ENCODE measurements around the gene NCOR2.
"Not testable (repeated sequence)": the region's sequence is repeated elsewhere in the genome, so short reads cannot be mapped to it uniquely, and the experiment has no call there.

Gene NCOR2

GRCh38 chr12:124599074-124599999, 31.9 kb upstream of the NCOR2 start:
- no peak for DNase-seq

DNA sequence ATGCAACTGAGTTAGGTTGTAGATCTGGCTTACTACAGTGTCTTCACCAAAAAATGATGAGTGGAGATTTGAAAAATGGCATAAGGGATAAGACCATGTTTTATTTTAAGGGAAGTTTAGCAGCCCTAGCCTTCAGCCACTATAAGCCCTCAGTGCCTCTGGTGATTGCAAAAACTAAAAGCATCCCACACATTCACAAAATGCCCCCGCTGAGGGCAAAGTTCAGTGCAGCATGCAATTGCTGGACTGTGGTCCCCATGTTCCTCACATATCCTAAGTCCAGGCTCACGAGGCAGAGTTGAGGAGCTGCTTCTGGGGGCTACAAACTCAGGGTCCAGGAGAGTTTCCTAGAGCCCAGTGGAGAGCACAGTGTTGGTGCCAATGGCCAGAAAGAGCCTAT, 29.6 kb upstream of the NCOR2 start:
- DNase-seq: no peak

GRCh38 chr12:124595444-124595843, 28.0 kb upstream of the NCOR2 start:
- no peak for DNase-seq

DNA sequence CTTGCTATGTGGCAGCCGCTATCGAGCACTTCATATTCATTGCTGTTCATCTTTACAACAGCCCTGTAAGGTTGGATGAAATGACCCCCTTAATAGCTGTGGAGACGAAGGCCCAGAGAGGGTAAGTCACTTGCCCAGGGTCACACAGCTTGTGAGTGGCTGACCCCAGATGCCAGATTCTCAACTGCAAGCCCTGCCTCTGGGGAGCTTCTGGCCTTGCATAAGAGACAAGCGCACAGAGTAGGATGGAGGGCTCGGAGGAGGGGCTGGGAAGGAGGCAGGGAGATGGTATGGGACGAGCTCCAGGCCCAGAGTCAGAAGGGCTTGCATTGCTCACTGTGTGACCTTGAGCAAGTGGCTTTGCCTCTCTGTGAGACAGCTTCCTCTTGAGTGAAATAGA, 27.4 kb upstream of the NCOR2 start:
- no peak for DNase-seq

DNA sequence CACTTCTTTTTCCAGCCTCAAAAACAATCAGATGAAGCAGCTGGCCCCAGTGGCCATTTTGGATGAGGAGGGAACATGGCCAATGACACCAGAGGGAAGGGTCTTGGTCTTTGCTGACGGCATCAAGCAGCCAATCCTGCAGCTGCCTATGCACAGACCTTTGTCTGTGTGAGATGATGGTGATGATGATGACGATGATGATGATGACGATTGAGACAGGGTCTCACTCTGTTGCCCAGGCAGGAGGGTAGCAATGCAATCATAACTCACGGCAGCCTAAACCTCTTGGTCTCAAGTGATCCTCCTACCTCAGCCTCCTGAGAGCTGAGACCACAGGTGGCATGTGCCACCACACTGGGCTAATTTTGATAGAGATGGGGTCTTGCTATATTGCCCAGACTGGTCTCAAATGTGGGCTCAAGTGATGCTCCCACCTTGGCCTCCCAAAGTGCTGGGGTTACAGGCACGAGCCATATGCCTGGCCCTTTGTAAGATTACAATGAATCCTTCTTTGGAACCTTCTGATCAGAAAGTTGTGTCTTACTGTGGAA, 26.5 kb upstream of the NCOR2 start:
- DNase-seq: no peak

DNA sequence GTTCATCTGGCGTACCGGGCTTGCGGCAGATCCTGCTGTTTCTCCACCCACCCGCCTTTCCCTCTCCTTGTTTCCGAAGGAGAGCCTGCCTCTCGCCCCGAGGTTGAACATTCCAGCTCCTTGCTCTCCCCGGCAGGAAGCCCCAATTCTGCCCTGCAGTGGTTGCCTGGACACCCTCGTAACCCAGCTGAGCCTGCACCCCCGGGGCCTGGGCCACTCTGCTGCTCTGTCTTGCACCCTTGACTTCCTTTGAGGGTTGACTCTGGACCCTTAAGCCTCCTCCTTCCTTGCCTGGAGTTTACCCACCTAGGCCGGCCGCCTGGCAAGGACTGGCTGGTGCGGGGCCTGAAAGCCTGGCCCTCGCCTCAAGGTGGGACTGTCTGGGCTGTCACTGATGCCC, 25.8 kb upstream of the NCOR2 start:
- DNase-seq: no peak

DNA sequence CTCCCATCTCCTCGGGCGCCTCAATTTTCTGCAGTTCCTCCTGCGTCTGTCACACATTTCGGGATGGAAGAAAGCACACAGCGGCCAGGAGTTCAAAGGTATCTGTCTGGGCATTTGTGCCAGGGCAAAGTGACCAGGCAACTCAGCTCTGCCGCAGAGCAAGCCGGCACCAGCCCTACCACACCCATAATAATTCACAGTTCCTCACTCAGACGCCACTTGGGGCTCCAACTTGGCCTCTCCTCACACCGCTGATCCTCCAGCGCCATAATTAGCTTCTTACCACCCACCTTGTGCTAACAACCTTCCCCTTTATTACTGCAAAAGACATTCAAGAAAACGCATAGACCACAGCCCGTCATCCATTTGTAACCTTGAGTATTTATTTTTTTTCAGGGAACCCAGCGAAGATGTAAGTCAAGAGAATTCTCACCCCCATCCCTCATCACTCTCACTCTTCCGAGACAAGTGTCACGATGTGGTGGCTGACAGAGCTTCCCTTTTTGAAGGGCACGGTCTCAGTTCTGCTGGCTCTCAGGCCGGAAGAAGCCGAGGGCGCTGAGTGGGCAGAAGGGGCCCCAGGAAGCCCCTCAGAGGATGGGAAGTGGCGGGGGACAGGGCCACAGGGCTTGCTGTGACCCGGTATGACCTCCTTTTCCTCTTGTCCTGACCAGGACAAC, 25.2 kb upstream of the NCOR2 start:
- DNase-seq: no peak

GRCh38 chr12:124592050-124592449, 24.6 kb upstream of the NCOR2 start:
- DNase-seq: no peak

GRCh38 chr12:124590447-124590846, 23.0 kb upstream of the NCOR2 start:
- no peak for DNase-seq

- DNase-seq: no peak
Measured at GRCh38 chr12:124588751-124589267, 21.4 kb upstream of the NCOR2 start.

- DNase-seq: no peak
Measured at GRCh38 chr12:124588018-124588634, 20.7 kb upstream of the NCOR2 start.

DNA sequence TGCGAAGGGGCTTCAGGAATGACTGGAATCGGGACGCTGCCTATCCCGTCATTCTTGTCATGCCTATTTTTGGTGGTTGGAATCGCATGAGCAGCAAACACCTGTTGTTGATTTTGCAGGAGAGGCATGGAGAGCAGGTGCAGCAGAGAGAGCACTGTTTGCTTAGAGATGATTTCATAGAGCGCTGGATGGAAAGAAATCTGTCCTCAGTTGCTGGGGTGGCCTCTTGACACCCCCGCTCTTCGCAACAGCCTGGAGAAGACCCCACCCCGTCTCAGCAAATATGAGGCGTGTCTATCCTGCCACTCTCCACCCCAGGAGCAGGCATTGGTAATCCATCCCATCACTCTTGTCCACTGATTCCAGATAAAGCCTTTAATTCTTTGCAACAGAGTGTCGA, 19.3 kb upstream of the NCOR2 start:
- DNase-seq: no peak

- DNase-seq: not testable (repeated sequence)
Measured at GRCh38 chr12:124584494-124584893, 17.1 kb upstream of the NCOR2 start.

- DNase-seq: no peak
Measured at GRCh38 chr12:124583854-124584253, 16.4 kb upstream of the NCOR2 start.

- DNase-seq: no peak
Measured at GRCh38 chr12:124582108-124582424, 14.7 kb upstream of the NCOR2 start.

GRCh38 chr12:124581307-124582107, 14.1 kb upstream of the NCOR2 start:
- no peak for DNase-seq

DNA sequence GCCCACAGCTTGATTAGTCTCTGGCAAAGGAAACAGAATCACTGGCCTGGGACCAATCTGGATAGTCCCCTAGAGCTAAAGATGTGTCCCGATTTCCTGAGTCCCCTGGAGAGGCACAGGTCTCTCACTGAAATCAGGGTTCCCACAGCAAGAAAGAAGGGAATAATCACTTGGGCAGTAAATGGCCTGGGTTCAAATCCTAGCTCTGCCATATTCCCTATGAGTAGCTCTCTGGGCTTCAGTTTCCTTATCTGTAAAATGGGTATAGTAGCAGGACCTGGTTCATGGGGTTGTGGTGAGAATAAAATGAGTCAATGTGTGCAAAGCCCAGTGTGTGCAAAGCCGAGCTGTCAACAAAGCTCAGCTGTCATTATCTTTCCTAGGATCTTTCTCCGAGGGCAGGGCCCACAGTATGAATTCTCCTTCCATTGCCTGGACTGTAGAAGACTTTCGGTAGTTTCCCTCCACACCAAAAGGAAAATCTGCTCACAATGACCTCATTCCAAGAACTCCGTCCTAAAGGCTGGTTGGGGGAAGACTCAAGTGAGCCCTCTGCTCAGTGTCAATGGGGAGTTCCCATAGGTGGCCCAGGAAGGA, 12.6 kb upstream of the NCOR2 start:
- no peak for DNase-seq

DNA sequence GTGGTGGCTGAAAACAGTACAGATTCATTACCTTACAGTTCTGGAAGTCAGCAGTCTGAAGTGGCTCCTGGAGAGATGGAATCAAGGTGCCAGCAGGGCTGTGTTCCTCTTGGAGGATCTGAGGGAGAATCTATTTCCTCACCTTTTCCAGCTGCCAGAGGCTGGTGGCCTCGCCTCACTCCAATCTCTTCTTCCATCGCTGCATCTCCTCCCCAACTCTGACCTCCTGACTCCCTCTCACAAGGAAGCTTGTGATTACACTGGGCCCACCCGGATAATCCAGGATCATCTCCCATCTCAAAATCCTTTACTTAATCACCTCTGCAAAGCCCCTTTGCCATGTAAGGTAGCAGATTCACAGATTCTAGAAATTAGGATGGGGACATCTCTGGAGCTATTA, 11.4 kb upstream of the NCOR2 start:
- DNase-seq: no peak

DNA sequence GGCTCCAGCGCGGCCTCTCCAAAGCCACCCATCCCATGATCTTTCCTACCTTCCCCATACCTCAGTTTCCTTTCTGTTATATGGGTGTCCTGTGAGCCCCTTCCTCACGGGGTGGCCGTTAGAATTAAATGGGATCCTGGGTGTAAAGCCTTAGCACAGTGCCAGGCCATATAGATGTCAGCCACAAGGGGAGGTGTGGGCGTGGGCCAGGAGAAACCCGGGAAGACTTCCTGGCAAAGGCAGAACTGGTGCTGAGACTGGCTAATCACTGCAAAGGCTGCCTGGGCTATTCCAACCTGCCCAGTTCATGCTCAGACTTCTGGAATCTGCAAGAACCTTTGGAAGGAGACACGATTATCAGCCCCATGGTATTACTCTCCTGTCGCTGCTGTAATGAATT, 11.0 kb upstream of the NCOR2 start:
- DNase-seq: no peak

DNA sequence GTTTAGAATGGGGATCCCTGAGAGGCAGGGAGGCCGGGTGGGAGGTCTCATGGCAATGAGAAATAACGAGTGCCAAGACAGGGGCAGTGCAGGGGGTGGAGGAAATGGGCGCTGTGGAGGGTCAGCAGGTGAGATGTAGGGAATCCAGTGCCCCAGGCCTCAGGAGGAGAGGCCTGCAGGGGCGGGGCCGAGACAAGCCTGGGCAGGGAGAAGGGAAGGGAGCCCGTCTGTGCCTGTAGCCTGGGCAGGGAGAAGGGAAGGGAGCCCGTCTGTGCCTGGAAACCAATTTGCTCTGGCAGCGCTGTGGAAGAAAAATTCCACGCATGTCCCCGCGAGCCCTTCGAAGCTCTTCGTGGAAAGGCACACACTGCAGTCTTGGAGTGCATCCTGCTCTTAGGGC, 10.6 kb upstream of the NCOR2 start:
- DNase-seq: no peak

GRCh38 chr12:124577374-124577773, 10.0 kb upstream of the NCOR2 start:
- no peak for DNase-seq

DNA sequence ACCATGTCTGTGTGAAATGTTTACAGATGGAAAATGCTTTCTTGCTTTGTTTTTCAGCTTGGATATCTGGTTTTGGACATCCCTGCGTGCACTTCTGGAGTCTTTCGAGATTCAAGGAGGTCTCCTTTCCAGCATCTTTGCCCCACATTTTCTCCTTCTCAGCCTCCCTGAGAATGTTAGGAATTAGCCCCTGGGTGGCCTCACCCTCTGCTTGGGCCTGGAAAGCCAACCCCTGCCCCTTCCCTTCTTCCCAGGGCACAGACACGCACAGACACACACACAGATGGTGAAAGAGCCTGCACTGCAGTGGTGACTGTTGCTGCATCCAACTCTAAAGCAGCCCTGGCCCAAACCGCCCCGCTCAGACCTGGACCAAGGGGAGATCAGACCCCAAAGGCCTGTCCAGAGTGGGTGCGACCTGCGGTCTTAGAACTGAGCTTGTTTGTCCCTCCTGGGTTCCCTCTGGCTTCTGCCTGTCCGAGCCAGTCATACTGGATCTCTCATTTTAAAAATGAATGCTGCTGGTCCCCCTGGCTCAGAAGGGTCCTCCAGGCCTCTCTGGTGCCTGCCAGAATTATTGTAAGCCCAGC, 8.7 kb upstream of the NCOR2 start:
- no peak for DNase-seq

Measured in activated effector memory CD4-positive, alpha-beta T cell treated with Interleukin-2 at 50 U/mL for 16 hours (primary cell).